ENCODE results near the gene CEACAM3. TPM values are rescaled to one million over a fixed set of nuclear protein-coding genes. Genes with fewer than 3 reads are reported as not detected.

CEACAM3 gene
- total and polyA plus RNA-seq, 11 donors = 0.07 to 2.0 (median 1.6) TPM; not detected in 8

- WGBS, 4 donors = 27 to 31% (median 30%) methylated on average over 22 of the region's 22 CpGs
- ATAC-seq (no peak), DNase-seq (peak in 4 of 5 donors; percentile 39 to 67 (median 42))
- H3K4me1 ChIP-seq = peaks cover 0 to 19% (median 0%) of the 10 kb centered on the region in 12 donors
- H3K27ac ChIP-seq = no peak overlapping the region
- no peaks in the 10 kb centered on the region for H3K9me3 ChIP-seq
- TF ChIP-seq, protein P1, sequence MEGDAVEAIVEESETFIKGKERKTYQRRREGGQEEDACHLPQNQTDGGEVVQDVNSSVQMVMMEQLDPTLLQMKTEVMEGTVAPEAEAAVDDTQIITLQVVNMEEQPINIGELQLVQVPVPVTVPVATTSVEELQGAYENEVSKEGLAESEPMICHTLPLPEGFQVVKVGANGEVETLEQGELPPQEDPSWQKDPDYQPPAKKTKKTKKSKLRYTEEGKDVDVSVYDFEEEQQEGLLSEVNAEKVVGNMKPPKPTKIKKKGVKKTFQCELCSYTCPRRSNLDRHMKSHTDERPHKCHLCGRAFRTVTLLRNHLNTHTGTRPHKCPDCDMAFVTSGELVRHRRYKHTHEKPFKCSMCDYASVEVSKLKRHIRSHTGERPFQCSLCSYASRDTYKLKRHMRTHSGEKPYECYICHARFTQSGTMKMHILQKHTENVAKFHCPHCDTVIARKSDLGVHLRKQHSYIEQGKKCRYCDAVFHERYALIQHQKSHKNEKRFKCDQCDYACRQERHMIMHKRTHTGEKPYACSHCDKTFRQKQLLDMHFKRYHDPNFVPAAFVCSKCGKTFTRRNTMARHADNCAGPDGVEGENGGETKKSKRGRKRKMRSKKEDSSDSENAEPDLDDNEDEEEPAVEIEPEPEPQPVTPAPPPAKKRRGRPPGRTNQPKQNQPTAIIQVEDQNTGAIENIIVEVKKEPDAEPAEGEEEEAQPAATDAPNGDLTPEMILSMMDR (IDR thresholded peaks at IDR 0.05) = peak in 11 of 12 donors; percentile 20 to 76 (median 43)
- TF ChIP-seq POLR2A (IDR thresholded peaks at IDR 0.05) = no peak
- intact Hi-C loops (cut with DNase I) = no loop called here
- peaks cover 0 to 58% (median 13%) of the 10 kb centered on the region in 9 donors for H3K27me3 ChIP-seq
- no peak overlapping the region for H3K4me3 ChIP-seq
- no peaks in the 10 kb centered on the region for H3K36me3 ChIP-seq
Observed at GRCh38 chr19:41792513-41793413, 3.6 kb upstream of the CEACAM3 start.

DNA sequence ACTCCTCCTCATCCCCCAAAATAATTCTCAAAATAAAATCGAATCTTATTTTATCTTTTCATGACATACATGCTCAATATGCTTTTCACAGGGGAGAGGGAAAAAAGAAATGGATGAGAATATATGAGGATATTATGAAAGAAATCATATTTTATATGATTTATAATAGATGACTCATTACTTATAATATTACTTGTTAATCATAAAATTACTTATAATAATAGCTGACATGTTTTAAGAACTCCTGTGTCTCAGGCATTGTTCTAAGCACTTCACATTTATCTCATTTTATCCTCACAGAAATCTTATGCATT, 3.0 kb upstream of the CEACAM3 start:
- WGBS, 4 donors = 0 to 2% (median 1%) methylated on average over 1 of the region's 1 CpG
- peaks cover 0 to 55% (median 13%) of the 10 kb centered on the region in 9 donors for H3K27me3 ChIP-seq

DNA sequence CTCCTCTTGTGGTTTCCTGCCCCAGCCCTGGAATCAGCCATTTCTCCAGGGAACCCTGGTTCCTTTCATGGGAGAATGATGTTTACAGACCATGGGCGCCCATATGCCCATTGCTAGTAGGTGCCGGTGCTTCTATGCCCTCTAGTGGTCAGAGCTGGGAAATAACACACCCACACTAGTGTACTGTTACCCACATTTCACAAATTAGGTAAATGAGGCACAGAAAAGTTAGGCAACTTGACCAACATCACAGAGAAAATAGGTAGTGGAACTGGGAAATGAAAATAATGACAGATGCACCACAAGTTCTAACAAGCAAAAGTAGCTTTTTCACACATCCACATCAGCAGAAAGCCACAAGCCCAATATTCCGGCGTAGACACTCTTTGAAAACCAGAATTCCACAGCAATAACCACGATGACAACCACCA, 1.3 kb upstream of the CEACAM3 start:
- H3K27me3 ChIP-seq = peaks cover 0 to 50% (median 9%) of the 10 kb centered on the region in 9 donors
- intact Hi-C loops (cut with DNase I) = no loop called here
- ATAC-seq (peak in 3 of 4 donors; percentile 69 to 77 (median 72)), DNase-seq (peak in 1 of 5 donors; percentile 43)
- TF ChIP-seq, protein P1 (IDR thresholded peaks at IDR 0.05) = peak; percentile 53 to 80 (median 66)
- no peak for TF ChIP-seq POLR2A (IDR thresholded peaks at IDR 0.05)
- H3K36me3 ChIP-seq = no peaks in the 10 kb centered on the region
- peaks cover 0 to 30% (median 0%) of the 10 kb centered on the region in 12 donors for H3K4me1 ChIP-seq
- H3K4me3 ChIP-seq = no peak overlapping the region
- H3K9me3 ChIP-seq = no peaks in the 10 kb centered on the region
- 45 to 48% (median 45%) methylated on average over 5 of the region's 5 CpGs for WGBS, 4 donors
- no peak overlapping the region for H3K27ac ChIP-seq

More for the DNA sequence above, 3.0 kb upstream of the CEACAM3 start:
- H3K4me1 ChIP-seq = peaks cover 0 to 23% (median 0%) of the 10 kb centered on the region in 12 donors
- ATAC-seq (no peak), DNase-seq (no peak)
- intact Hi-C loops (cut with DNase I) = no loop called here
- H3K9me3 ChIP-seq = no peaks in the 10 kb centered on the region
- no peak overlapping the region for H3K4me3 ChIP-seq
- H3K36me3 ChIP-seq = no peaks in the 10 kb centered on the region
- H3K27ac ChIP-seq = no peak overlapping the region
- TF ChIP-seq POLR2A (IDR thresholded peaks at IDR 0.05) = no peak
- TF ChIP-seq, protein P1 (IDR thresholded peaks at IDR 0.05) = peak in 1 of 12 donors; percentile 5

DNA sequence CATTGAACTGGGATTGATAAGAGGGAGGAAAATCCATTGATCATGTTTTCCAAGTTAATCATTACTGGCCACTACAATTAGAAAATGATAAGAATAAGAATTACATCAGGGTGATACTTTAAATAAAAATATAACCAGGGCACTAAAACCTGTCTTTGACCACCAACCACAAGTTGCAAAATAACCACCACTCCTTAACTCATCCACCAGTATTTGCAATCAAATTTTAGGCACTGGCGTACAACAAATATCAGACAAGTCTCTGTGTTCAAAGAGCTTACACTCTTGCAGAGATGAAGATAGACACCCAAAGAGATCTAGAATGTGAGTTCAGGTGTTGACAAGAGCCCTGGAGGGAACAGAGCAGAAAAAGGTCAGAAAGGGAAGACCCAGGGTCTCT, 514 bp downstream of the CEACAM3 start:
- TF ChIP-seq, protein P1 (IDR thresholded peaks at IDR 0.05) = no peak
- TF ChIP-seq POLR2A (IDR thresholded peaks at IDR 0.05) = no peak
- Histone ChIP-seq H3K4me1 (peaks cover 0 to 39% (median 0%) of the 10 kb centered on the region in 12 donors), H3K36me3 (no peaks in the 10 kb centered on the region), H3K4me3 (no peak overlapping the region), H3K27ac (peak overlapping the region in 1 of 12 donors; percentile 32), H3K9me3 (peaks cover 0 to 5% (median 0%) of the 10 kb centered on the region in 12 donors), H3K27me3 (peaks cover 0 to 45% (median 9%) of the 10 kb centered on the region in 9 donors)
- intact Hi-C loops (cut with DNase I) = no loop called here
- WGBS, 4 donors = 77 to 88% (median 79%) methylated on average over 1 of the region's 1 CpG
- DNase-seq (no peak), ATAC-seq (no peak)
